Stimulated activated CD8-positive, alpha-beta memory T cell treated with anti-CD3 and anti-CD28 coated beads, Interleukin-4, amount 100 ng/mL, for 24 hours (primary cell): ENCODE measurements around the gene SHLD2.
"Not testable (repeated sequence)": the region's sequence is repeated elsewhere in the genome, so short reads cannot be mapped to it uniquely, and the experiment has no call there.

Source experiments
- DNase-seq: peaks from one replicate; pipeline ENCODE4 v3.0.0-alpha.2; 2020; ENCODE audit warnings: low read depth

The SHLD2 gene, protein sequence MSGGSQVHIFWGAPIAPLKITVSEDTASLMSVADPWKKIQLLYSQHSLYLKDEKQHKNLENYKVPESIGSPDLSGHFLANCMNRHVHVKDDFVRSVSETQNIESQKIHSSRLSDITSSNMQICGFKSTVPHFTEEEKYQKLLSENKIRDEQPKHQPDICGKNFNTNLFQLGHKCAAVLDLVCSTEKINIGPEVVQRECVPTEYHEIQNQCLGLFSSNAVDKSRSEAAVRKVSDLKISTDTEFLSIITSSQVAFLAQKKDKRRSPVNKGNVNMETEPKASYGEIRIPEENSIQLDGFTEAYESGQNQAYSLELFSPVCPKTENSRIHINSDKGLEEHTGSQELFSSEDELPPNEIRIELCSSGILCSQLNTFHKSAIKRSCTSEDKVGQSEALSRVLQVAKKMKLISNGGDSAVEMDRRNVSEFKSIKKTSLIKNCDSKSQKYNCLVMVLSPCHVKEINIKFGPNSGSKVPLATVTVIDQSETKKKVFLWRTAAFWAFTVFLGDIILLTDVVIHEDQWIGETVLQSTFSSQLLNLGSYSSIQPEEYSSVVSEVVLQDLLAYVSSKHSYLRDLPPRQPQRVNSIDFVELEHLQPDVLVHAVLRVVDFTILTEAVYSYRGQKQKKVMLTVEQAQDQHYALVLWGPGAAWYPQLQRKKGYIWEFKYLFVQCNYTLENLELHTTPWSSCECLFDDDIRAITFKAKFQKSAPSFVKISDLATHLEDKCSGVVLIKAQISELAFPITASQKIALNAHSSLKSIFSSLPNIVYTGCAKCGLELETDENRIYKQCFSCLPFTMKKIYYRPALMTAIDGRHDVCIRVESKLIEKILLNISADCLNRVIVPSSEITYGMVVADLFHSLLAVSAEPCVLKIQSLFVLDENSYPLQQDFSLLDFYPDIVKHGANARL

DNA sequence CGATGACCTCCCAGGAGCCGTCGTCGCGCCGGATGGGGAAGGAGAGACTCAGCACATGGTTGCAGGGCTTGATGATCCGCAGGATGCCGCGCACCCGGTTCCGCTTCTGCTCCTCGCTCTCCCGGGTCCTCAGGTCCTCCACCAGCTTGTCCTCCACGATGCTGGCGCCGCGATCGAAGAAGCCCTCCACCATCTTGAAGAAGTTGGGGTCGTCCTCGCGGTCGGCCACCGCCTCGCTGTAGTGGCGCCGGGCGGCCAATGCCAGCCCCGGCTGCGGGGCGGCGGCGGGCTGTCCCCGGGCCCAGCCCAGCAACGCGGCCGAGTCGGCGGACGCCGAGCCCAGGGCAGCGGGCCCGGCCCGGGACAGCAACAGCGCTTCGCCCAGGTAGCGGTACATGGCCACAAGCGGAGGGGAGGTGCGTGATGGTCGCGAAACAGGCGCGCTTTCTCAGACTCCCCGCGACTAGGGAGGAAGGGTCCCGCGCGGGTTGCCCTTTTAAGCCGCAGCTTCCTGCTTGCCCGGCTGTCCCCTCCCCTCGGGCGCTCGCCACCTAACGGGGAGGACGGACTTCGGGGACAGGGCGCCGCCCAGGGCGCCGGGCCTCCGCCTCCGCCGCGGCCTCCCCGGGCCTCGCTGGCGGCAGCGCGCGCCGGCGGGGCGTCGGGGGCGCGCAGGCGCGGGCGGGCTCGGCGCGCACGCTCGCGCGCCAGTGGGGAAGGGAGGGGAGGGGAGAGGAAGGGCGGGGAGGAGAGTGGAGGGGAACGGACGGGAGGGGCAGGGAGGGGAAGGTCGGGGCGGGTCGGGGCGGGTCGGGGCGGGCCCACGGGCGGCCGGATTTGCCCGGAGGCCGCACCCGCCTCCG, at the start of gene SHLD2, which contains the start of gene GLUD1:
Gene SHLD2, plus strand, starts transcription at position 834 of the 863 bp plus-strand sequence. CDS start 56,149 bp downstream, outside the sequence.
Gene GLUD1, minus strand, starts transcription at position 471 of the 863 bp plus-strand sequence. Its CDS starts 74 bp downstream, at position 397.
- peak; percentile 86 for DNase-seq

DNA sequence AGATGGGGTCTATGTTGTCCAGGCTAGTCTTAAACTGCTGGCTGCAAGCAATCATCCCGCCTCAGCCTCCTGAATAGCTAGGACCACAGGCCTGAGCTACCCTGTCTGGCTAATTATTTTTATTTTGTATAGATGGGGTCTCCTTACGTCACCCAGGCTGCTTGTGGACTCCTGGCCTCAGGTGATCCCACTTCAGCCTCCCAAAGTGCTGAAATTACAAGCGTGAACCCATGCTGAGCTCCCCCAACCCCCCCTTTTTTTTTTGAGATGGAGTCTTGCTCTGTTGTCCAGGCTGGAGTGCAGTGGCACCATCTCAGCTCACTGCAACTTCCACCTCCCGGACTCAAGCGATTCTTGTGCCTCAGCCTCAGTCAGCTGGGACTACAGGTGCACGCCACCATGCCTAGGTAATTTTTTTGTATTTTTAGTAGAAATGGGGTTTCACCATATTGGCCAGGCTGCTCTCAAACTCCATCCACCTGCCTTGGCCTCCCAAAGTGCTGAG, 49.5 kb upstream of the SHLD2 start:
- no peak for DNase-seq

GRCh38 chr10:87053111-87053510, 41.9 kb upstream of the SHLD2 start:
- no peak for DNase-seq

- no peak for DNase-seq
Measured at GRCh38 chr10:87053577-87054181, 41.3 kb upstream of the SHLD2 start.

DNA sequence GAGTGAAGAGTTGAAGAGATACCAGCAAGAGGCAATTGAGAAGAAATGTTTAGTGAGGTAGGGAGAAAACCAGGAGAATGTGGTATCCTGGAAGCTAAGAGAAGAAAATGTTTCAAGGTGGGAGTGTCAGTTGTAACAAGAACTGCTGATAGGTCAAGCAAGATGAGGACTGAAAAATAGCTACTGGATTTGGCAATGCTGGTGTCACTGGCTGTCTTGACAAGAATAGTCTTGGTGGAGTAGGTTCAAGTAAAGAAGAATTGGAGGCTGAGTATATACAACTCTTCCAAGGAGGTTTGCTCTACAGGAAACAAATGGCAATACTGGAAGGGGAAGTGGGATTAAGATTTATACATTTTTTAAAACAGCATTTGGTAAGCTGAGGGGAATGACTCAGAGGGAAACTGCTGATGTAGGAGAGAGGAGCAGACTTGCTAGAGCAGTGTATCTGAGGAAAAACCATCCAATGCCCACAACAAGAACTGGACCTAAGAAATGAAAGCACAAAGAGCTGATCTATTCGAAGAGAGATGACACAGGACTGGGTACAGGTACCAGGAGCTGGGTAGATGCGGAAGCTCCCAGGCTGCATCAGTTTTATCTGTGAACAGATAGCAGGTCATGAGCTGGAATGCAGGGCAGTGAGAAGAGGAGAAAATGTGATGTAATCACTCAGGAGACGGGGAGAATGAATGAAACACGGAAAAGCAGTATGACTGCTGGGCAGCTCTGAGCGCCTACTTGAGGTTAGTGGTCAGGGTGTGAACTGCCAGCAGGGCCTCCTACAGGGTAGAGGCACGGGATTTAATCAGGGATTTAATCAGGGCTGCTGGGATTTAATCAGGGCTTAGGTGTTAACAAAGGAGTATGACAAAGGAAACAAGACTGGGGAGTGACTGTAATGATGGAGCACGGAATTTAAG, 40.4 kb upstream of the SHLD2 start:
- no peak for DNase-seq

DNA sequence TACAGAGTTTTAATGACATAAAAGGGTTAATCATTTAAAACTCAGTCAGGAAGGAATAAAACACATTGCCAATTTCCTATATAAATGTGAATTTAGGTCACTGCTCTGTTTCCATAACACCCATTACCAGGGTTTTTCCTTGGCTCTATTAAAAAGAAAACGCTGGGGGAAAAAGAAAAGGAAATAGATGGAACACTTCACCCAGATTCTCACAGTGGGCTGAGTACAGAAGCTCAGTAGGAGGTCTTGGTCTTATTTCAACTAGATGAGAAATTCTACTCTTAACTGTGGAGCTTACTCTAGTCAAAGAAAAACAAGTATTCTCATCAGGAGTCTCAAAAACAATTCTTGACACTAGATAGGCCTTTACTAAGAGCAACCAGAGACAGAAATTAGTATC, 36.8 kb upstream of the SHLD2 start:
- DNase-seq: no peak

- no peak for DNase-seq
Measured at GRCh38 chr10:87059401-87059800, 35.6 kb upstream of the SHLD2 start.

DNA sequence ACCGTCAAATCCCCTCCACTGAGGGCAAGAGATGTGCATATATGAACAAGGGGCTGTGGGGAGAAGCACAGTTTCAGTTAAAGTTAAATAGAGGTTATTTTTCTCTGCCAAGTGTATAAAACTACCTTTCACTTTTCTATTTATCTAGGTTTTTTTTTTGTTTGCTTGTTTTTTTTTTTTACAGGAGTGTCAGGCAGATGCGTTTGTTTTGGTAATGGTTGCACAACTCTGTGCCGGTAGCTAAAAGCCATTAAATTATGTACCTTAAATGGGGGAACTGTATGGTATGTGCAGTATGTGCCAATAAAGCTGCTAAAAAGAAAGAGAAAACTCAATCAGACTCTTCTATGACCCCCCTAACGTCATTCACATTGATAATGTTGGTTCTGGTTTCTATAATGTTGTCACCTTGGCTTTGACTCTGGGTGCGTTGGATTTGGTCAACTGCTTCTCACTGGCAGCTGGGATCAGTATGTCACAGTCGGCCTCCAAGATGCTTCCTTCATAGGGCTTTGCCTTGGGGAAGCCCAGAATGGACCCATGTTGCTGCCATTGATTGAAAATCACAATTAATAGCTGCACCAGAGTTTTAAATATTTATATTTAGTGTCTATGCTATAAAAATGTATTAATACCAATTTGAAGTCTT, 34.6 kb upstream of the SHLD2 start:
- no peak for DNase-seq

- no peak for DNase-seq
Measured at GRCh38 chr10:87064651-87065050, 30.4 kb upstream of the SHLD2 start.

GRCh38 chr10:87066178-87066577, 28.8 kb upstream of the SHLD2 start:
- DNase-seq: no peak

DNA sequence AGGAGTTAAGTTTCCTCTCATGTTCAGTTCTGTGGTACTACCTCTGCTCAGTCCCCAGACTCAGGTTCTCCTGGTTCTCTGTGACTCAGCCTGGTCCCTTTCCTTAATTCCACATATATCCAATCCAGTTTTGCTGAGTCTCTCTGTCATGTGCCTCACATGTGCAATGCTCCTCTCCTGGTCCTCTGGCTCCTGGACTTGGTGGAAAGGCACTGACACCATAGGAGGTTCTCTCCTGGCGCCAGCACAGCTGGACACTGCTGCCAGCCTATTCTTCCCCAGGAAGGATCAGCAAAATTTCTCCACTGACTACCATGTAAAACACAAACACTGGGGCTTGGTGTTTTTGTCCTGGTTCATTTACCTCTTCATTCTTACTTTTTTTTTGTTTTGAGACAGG, 28.1 kb upstream of the SHLD2 start:
- DNase-seq: no peak

DNA sequence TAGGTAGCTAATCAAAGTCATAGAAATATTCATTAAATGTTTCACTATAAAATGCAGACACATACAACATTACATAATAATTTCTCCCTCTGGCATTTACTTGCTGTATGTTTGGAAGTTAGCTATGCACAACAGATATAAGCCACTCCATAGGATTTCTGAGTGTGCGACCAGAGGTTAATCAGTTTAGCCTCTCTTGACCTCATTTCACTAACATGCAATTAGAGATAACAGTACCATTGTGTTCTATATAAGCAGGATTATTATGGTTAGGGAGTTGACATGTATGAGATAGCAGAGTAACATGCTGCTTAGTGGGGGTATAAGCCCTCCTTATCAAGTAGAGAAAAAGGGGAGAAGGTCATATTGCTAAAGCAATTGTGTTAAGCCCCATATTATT, 26.7 kb upstream of the SHLD2 start:
- DNase-seq: no peak

DNA sequence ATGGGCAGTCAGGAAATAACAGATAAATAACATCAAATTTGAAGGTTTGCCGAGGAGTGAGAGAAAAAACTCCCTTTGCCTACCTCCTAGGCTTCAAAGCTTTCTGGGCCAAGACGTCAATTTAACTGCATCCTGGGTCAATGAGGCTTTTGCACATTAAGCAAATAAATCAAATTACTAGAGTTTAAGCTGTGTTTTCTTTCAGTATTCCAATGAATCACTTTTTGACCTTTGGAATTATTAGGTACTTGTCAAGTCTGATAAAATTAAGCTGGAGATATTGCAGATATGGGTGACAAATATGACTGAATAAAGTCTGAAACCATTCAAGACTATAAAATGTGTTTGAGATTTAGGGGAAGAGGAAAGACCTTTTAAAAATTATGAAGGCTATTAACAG, 22.6 kb upstream of the SHLD2 start:
- no peak for DNase-seq

GRCh38 chr10:87076421-87076820, 18.6 kb upstream of the SHLD2 start:
- not testable (repeated sequence) for DNase-seq

DNA sequence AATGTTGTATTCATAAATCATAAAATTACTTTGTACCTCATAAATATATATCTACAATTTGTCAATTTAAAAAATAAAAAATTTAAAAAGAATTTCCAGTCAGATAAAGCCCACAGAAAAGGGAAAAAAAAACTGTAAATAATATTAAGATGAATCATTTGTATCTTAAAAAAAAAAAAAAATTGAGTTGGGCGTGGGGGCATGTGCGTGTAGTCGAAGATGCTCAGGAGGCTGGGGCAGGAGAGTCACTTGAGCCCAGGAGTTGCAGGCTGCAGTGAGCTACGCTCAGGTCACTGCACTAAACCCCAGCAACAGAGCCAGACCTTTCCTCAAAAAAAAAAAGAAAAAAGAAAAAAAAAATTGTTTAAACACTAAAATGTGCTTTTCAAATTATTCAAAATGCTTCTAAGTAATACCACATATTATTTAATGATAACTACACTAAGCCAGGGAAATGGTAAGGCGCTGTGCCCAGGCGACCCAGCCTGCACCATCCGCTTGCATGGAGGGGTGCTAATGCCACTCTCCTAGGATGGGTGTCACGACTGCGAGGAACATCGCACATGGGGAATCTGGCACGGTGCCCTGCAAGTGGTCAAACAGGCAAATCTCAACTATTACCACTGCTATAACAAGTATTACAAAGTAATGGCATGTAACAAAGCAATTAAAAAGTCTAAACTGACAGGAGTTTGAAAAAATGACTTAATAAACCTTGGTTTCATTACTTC, 15.7 kb upstream of the SHLD2 start:
- no peak for DNase-seq

- DNase-seq: not testable (repeated sequence)
Measured at GRCh38 chr10:87080621-87081020, 14.4 kb upstream of the SHLD2 start.

DNA sequence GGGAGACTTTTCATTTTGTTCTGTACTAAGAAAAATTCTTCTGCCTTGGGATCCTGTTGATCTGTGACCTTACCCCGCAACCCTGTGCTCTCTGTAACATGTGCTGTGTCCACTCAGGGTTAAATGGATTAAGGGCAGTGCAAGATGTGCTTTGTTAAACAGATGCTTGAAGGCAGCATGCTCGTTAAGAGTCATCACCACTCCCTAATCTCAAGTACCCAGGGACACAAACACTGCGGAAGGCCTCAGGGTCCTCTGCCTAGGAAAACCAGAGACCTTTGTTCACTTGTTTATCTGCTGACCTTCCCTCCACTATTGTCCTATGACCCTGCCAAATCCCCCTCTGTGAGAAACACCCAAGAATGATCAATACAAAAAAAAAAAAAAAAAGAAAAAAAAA, 13.4 kb upstream of the SHLD2 start:
- DNase-seq: not testable (repeated sequence)

GRCh38 chr10:87082219-87082618, 12.8 kb upstream of the SHLD2 start:
- not testable (repeated sequence) for DNase-seq
